ENCODE measurements around the gene TDRD7.

Gene TDRD7

DNA sequence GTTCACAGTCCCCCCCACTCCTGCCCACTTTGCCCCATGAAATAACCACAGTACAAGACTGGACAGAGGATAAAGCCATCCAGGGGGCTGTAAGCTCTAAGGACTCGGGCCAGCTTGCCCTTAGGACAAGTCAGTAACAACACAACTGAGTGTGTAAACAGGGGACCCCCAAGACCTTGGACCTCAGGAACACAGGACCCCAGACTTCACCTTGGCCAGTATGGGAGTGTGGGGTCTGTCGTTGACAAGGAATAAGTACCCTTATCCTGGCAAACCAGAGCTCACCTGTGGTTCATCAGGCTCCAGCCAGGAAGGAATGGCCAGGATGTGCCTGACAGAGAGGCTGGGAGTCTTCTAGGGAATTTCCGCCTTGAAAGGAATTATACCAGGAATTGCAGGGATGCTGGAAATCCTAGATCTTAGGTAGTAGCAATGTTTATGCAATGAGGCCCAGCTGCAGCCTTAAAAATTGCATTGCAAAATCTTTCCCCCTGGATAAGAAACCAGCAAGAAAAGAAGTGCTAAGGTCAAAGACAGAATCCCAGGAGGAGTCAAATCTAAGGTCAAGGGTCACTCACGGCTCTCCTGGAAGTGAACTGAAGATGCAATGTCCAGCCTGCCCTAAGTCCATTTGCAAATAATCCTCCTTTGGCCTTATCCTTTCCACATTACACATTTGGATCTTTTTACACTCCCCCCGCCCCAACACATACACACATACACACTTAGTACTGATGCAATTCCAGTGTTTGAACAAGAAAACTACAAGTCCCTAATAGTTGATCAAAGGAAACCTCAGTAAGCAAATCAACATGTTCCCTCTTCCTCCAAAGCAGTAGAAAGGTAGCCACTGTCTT, 27.3 kb upstream of the TDRD7 start:
- Histone ChIP-seq H3K27me3 (ENCODE audit: insufficient read depth, poor library complexity, severe bottlenecking) (no peaks in the 10 kb centered on the region), H3K9me3 (ENCODE audit: severe bottlenecking) (no peaks in the 10 kb centered on the region), H3K36me3 (ENCODE audit: low read depth) (no peaks in the 10 kb centered on the region), H3K4me1 (ENCODE audit: insufficient read depth, poor library complexity, severe bottlenecking) (no peaks in the 10 kb centered on the region), H3K4me3 (ENCODE audit: severe bottlenecking) (no peak overlapping the region), H3K27ac (ENCODE audit: poor library complexity, severe bottlenecking) (no peak overlapping the region)
- TF ChIP-seq, protein P1, sequence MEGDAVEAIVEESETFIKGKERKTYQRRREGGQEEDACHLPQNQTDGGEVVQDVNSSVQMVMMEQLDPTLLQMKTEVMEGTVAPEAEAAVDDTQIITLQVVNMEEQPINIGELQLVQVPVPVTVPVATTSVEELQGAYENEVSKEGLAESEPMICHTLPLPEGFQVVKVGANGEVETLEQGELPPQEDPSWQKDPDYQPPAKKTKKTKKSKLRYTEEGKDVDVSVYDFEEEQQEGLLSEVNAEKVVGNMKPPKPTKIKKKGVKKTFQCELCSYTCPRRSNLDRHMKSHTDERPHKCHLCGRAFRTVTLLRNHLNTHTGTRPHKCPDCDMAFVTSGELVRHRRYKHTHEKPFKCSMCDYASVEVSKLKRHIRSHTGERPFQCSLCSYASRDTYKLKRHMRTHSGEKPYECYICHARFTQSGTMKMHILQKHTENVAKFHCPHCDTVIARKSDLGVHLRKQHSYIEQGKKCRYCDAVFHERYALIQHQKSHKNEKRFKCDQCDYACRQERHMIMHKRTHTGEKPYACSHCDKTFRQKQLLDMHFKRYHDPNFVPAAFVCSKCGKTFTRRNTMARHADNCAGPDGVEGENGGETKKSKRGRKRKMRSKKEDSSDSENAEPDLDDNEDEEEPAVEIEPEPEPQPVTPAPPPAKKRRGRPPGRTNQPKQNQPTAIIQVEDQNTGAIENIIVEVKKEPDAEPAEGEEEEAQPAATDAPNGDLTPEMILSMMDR (IDR thresholded peaks at IDR 0.05; ENCODE audit: poor library complexity, severe bottlenecking), result no peak
- ATAC-seq (ENCODE audit: low read depth) (no peak), DNase-seq (ENCODE audit: low spot score) (no peak)

DNA sequence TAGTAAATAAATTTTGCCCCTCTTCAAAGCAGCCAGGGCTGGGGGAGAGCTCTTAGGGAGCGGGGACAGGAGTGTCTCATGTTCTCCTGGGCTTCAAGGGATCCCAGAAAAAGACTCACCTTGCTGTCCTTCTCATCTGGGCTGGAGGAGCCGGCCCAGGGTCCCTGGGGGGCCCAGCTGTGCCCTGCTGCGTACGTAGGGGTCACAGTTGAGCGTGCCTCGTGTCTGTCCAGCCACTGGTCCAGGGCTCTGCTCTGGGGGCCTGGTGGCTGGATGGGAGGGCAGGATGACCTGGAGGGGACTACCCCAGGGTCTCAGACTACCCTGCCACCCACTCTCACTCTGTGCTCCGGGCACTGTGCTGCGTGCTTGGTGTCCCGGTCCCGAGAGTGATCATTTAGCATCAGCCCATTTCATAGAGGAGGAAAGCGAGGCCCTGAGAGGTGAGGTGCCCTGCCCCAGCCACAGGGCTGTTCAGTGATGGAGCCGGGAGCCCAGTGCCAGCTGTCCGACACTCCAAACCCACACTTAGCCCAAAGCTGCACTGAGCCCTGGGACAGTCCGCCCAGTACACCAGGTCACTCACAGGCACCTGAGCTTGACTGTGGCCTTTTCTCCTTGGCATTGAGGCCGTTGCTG, 26.2 kb upstream of the TDRD7 start:
- Histone ChIP-seq H3K36me3 (ENCODE audit: low read depth) (no peaks in the 10 kb centered on the region), H3K27ac (ENCODE audit: poor library complexity, severe bottlenecking) (no peak overlapping the region), H3K4me3 (ENCODE audit: severe bottlenecking) (no peak overlapping the region), H3K4me1 (ENCODE audit: insufficient read depth, poor library complexity, severe bottlenecking) (no peaks in the 10 kb centered on the region), H3K9me3 (ENCODE audit: severe bottlenecking) (no peaks in the 10 kb centered on the region), H3K27me3 (ENCODE audit: insufficient read depth, poor library complexity, severe bottlenecking) (no peaks in the 10 kb centered on the region)
- TF ChIP-seq, protein P1 (IDR thresholded peaks at IDR 0.05; ENCODE audit: poor library complexity, severe bottlenecking), result no peak
- DNase-seq (ENCODE audit: low spot score) (no peak), ATAC-seq (ENCODE audit: low read depth) (no peak)

DNA sequence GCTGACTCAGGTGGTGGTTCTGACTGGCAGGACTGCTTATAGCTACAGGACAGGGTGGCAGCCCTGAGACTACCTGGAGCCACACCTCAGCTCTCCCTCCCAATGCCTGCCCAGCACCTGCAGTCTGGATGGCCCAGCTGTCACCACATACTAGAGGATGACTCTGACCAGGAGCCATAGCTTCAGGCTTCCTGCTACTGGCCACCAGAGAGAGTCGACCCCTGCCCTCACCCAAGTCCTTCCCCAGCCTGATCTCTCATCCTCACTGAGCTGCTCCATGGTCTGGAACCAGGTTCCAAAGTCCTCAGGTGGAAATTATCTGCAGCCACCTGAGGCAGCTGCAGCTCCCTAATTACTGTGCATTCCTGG, 25.6 kb upstream of the TDRD7 start:
- no peaks in the 10 kb centered on the region for H3K9me3 ChIP-seq (ENCODE audit: severe bottlenecking)
- no peaks in the 10 kb centered on the region for H3K4me1 ChIP-seq (ENCODE audit: insufficient read depth, poor library complexity, severe bottlenecking)
- ATAC-seq (ENCODE audit: low read depth), result no peak
- H3K27me3 ChIP-seq (ENCODE audit: insufficient read depth, poor library complexity, severe bottlenecking), result no peaks in the 10 kb centered on the region
- H3K4me3 ChIP-seq (ENCODE audit: severe bottlenecking), result no peak overlapping the region
- TF ChIP-seq, protein P1 (IDR thresholded peaks at IDR 0.05; ENCODE audit: poor library complexity, severe bottlenecking), result no peak
- no peak for DNase-seq (ENCODE audit: low spot score)
- H3K36me3 ChIP-seq (ENCODE audit: low read depth), result no peaks in the 10 kb centered on the region
- H3K27ac ChIP-seq (ENCODE audit: poor library complexity, severe bottlenecking), result no peak overlapping the region

DNA sequence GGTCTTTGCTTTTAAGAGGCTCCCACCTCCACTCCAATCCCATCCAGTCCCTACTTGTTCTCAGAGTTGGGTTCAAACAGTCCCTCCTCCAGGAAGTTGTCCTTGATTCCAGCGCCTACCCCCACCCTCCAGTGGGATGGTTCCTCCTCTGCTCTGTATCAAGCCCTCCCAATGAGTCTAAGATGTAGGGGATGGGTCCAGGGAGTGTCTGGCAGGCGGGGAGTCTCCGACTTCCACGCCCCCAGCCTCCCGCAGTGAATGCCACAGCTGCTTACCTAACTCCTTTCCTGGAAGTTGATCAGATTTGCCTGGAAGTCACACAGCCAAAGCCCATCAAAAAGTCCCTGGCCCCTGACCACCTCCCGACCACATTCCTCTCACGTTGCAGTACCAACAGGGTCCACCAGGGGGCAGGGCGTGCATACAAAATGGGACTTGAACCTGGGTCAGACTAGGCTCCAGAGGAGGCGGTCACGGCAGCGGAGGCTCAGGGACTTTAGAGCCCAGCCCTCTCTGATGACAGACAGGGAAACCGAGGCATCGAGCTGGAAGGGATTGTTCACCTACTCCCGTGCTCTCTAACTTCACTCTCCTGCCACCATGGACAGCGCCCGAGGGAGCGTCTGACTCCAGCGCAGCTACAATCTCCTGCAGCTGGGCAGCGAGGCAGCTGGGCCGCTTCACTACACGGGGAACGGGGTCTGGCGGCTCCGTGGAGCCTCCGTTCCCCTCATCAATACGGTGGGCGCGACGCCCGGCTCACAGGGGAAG, 25.0 kb upstream of the TDRD7 start:
- H3K4me1 ChIP-seq (ENCODE audit: insufficient read depth, poor library complexity, severe bottlenecking), result no peaks in the 10 kb centered on the region
- H3K4me3 ChIP-seq (ENCODE audit: severe bottlenecking), result no peak overlapping the region
- H3K36me3 ChIP-seq (ENCODE audit: low read depth), result no peaks in the 10 kb centered on the region
- TF ChIP-seq, protein P1 (IDR thresholded peaks at IDR 0.05; ENCODE audit: poor library complexity, severe bottlenecking), result peak; percentile 88
- H3K9me3 ChIP-seq (ENCODE audit: severe bottlenecking), result no peaks in the 10 kb centered on the region
- no peaks in the 10 kb centered on the region for H3K27me3 ChIP-seq (ENCODE audit: insufficient read depth, poor library complexity, severe bottlenecking)
- DNase-seq (ENCODE audit: low spot score), result no peak
- ATAC-seq (ENCODE audit: low read depth), result peak; percentile 80
- H3K27ac ChIP-seq (ENCODE audit: poor library complexity, severe bottlenecking), result no peak overlapping the region
